ENCODE measurements around the gene UGT1A9.

DNA sequence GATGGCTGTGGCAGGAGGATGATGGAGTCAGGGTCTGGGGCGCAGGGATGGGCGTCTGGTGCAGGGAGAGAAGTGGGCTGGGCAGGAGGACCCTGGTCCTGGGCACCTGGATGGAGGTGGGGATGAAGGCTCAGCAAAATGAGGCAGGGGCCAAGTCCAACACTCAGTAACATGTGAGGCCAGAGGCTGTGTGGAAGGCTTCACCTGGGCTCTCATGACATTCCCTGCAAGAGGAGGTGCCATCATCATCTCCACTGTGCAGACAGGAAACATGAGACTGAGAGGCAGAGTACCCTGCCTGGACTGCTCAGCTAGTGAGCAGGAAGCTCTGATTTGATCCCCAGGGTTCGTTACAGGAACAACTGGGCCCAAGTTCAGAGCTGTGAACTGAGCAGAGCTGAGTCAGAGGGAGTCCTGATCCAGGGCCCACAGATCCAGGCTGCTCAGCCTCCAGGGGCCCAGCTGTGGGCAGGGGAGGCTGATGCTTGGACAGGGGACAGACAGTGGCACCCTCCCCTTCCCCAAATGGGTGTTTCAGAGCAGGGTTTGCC lies 145.7 kb downstream of the UGT1A9 start:
- TF ChIP-seq CTCF (conservative IDR thresholded peaks at IDR 0.05), result no peak
- TF ChIP-seq EZH2 (IDR thresholded peaks at IDR 0.05; ENCODE audit: low read depth), result no peak

Measured in PC-9 (cell line).